ENCODE measurements around the gene MEAF6.

Gene MEAF6

DNA sequence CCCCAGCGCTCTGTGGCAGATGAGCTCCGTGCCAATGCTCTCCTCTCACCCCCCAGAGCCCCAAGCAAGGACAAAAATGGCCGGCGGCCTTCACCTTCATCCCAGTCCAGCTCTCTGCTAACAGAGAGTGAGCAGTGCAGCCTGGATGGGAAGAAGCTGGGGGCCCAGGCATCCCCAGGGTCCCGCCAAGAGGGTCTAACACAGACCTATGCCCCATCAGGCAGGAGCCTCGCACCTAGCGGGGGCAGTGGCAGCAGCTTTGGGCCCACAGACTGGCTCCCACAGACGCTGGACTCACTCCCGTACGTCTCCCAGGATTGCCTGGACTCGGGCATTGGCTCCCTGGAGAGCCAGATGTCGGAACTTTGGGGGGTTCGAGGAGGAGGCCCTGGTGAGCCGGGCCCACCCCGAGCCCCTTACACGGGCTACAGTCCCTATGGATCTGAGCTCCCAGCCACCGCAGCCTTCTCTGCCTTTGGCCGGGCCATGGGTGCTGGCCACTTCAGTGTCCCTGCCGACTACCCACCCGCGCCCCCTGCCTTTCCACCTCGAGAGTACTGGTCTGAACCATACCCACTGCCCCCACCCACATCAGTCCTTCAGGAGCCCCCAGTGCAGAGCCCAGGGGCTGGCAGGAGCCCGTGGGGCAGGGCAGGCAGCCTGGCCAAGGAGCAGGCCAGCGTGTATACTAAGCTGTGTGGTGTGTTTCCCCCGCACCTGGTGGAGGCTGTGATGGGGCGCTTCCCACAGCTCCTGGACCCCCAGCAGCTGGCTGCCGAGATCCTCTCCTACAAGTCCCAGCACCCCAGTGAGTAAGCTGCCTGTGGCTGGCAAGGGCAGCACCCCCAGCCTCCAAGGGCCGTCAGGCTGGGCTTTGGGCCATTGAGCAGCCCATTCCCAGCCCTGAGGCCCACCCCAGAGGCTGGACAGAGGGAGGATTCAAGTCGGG lies 31.5 kb downstream of the MEAF6 start:
- DNase-seq: no peak

DNA sequence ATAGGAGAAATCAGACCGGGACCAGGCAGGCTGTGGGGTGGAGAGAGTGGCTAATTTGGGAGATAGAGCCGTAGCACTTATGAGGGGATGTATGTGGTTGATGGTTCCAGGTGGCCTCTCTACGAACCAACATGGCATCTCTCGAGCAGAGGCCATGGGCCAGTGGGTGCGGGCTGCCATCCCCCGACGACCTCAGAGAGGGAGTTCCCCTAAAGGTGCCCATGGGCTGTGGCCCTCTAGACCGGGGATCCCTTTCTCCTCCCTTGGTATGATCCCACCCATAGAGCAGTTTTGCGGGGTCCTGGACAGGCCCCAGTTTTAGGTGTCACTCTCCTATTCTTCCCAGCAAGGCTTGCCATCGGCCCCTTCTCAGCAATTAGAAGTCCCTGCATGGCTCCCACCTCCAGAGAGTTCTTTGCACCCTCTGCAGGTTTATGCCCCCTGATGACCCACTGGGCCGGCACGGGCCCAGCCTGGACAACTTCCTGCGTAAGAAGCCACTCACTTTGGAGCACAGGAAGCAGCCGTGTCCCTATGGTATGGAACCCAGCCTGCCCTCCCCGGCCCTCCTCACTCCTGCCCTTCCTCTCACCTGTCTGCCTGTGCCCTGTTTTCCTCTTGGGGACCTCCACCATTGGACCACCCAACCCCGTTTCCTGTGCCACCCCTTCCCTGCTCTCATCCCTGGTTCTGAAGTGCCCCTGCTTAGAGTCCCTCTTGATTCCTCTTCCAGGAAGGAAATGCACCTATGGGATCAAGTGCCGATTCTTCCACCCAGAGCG lies 32.4 kb downstream of the MEAF6 start:
- DNase-seq: no peak

DNA sequence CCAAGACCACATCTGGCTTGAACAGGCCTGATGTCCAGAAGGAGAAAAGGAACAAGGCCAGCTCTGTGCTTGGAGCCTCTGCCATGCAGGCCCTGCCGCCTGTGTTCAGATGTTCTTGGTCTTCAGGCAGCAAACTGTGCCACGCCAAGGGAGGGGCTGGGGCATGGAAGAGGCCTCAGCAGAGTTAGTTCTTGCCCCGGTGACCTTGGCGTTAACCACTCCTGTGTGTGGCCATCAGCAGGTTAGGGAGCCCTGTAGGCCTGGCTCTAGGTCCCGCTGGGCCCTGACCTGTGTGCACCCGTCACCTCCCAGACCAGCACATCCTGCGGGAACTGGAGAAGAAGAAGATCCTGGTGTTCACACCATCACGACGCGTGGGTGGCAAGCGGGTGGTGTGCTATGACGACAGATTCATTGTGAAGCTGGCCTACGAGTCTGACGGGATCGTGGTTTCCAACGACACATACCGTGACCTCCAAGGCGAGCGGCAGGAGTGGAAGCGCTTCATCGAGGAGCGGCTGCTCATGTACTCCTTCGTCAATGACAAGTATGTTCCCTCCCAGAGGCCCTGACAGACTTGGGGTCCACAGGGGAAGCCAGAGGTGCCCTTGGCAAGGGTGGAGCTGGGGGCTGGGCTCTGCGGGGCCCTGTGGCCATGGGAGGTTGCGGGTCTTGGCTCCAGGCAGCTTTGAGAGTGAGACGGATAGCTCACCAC lies 33.1 kb downstream of the MEAF6 start:
- DNase-seq: no peak

DNA sequence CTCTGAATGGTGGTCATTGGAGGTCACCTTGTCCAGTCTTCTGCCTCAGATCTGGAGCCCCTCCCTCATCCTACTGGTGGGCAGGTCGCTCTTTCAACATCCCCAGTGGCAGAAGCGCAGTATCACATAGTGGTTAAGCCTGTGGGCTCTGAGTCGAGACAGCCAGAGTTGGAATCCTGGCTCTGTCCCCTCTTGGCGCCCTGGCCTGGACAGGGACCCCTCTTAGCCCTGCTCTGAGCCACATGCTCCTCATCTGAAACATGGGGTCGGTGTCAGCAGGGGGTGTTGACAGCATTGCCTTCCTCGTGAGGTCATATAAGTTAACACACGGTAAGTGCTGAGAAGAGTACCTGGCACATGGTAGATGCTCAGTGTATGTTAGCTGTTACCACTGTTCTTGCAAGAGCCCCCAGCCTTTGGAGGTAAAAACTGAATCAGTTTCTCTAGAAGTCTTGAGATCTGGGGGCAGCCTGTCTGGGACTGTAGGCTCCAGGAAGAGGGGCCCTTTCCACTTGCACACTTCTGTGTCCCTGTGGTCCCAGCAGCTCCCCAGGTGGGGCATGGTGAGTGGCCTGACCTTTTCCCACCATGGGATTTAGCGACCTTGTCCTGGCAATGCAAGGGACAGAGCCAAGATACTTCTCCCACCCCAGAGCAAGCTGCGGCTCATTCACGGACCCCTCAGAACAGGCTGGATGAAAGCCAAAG lies 33.8 kb downstream of the MEAF6 start:
- no peak for DNase-seq

DNA sequence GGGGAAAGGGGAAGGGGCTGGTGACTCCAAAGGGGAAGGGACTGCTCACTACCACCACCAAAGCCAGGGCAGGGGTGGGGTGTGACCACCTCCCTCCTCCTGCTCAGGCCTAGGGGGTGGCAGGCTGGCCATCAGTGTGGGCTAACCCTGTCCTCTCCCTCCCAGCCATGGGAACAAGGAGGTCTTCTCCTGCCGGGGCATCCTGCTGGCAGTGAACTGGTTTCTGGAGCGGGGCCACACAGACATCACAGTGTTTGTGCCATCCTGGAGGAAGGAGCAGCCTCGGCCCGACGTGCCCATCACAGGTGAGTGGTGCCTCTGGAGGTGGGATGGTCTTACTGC lies 34.5 kb downstream of the MEAF6 start:
- no peak for DNase-seq

DNA sequence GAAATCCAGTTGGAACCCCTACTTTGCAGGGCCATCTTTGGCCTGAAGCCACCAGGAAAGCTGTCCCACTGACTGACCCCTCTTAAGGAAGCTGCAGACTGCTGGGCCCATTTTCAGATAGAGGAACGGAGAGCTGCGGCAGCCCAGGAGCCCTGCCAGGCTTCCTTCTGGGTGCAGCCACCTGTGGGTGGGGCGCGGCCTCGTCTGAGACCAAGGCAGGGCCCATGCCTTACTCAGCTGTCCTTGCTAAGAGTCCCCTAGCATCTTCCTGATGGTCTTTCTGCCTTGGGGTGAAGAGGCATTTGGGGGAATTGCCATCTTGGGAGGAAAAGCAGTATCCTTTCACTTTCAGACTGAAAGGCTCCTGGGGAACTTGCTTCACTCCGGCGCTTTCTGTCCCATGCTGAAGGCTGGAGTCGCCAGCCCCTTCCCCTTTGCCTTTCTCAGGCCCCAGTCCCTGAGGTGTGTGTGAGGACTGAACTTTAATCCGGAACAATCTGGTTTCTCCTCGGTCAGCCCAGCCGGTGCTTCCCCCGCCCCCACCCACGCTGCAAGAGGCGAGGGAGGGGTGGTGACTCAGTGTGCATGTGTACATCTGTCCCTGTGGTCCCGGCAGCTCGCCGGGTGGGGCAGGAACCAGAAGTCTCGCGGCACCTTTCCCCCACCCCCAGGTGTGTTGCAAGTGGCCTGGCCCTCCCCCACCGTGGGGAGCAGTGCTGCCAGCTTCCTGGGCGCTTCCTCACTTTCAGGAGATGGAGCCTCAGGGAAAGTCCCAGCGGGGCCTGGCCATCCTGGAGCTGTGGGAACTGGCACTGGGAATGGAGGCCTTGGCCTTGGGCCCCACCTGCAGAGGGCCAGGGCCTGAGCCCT lies 35.1 kb downstream of the MEAF6 start:
- peak; percentile 92 to 94 for DNase-seq

DNA sequence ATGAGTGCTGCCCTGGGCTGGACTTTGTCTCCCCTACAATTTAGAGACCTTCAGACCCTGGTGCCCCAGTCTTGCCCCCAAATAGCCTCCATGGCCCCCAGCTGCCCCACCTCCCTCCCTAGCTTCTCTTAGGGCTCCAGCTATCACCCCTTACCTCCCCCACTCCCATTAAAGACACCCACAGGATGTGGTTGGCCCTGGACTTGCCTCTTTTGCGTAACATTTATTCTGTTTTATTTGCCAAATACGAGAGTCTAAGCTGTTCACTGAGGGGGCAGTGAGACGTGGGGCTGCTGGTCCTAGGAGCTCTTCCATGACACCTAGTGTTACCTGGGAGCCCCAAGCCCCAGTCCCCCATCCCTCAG lies 35.7 kb downstream of the MEAF6 start:
- no peak for DNase-seq

DNA sequence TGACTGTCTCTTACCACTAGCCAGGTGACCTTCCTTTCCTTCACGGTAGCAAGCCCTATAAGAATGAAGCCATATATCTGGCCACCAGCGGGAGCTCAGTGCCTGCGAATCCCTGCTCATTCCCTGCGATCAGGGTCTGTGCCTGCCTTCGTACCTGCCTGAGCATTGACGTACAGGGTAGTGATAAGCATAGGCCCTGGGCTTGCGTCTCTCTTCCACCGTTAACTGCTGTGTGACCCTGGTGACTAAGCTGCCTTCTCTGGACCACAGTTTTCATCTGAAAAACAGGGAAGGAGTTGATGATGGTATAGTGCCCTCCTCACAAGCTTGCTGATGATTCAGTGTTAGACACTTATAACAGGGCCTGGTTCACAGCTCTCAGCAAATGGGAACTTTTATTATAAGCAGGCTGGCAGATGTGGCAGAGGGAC lies 36.1 kb downstream of the MEAF6 start:
- DNase-seq: peak; percentile 64 to 66

DNA sequence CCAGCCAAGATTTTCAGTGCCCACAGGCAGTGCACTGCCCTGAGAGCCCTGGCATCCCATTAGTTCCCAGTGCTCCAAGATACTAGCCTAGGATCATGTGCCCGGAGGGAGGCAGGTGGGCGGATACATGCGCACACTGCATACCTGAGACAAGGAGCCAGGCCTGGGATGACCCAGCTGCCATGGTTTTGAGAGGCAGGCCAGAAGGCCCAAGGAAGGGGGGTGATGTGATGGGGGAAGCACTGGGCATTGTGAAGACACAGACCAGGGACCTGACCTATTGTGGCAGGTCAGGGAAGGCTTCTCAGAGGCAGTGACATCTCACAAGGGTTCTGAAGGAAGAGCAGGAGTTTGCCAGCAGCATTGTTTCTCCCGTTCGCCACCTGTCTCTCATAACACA lies 36.6 kb downstream of the MEAF6 start:
- no peak for DNase-seq

DNA sequence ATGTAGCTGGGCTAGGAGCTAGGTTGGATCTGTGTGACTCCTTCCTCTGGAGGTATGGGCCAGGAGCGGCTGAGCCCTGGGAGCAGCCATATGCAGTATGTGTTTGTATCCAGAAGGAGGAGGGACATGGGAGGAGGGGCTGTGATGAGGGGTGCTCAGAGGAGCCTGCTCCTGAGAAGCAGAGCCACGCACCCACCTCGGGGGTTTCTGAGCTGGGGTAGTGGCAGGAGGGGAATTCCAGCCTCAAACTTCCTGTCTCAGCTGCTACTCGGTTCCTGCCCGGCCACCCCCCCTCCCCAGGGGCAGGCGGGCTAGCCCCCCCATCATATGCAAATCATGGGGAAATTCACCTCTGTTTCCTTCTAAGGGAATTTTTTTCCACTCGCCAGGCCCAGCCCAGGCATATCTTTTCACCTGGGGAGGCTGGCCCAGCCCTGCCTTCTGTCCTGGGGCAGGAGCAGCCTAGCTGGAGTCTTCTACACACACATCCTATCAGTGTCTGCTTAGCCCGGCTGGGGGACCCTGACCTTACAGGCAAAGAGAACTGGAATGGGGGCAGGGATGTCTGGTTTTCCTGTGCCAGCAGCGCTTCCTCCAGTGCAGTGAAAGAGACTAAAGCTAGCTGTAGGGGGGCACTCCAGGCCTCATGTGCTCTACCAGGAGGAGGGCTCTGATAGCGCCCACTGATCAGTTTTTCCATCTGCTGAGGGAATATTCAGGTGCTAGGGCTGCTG lies 37.2 kb downstream of the MEAF6 start:
- DNase-seq: peak; percentile 87 to 91

DNA sequence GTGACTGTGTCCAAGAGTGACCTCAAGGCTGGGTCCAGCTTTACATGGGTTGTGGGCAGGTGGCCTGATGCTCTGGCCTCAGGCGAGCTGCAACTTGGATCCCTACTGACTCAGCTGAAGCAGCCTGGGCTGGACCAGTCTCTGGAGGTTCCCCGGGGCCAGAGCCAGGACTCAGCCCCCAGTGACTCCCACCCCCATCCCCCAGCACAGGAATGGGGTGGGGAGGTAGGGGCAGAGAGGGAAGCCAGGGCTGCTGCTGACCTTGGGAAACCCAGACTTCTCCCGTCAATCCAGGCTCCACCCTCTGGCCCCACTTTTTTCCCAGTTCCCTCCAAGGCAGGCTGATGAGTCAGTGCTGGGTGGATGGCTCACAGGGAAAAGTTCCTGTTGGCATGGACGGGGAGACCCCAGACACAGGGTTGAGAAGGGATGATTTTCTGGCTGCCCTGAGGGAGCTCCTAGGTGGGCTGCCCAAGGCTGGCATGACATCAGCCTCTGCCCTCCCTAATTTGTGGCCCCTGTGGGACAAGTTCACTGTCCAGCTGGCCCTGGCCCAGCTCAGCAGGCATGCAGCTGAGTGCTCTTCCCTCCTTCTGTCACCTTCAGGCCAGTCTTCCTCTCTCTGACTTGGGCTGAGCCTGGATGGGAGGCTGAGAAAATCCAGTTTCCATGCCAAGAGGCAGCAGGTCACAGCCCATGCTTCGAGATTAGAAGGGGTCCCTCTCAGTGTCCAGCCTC lies 37.9 kb downstream of the MEAF6 start:
- DNase-seq: no peak

DNA sequence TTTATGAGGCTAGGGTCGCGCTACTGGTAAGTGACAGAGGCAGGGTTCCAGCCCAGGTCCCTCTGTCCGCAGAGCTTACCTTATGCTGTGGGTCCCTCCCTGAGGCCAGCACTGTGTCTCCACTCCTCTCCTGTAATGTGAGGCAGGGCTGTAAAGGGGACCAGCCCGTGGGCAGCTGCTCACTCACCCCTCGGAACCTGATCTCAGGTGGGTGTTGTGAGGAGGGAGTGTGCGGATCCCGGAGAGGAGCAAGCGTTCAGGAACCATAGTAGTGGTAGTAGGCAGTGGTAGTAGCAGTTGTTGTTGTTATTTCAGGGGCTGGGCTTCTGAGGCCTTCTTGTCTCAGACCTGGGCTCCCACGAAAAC lies 38.5 kb downstream of the MEAF6 start:
- DNase-seq: no peak

DNA sequence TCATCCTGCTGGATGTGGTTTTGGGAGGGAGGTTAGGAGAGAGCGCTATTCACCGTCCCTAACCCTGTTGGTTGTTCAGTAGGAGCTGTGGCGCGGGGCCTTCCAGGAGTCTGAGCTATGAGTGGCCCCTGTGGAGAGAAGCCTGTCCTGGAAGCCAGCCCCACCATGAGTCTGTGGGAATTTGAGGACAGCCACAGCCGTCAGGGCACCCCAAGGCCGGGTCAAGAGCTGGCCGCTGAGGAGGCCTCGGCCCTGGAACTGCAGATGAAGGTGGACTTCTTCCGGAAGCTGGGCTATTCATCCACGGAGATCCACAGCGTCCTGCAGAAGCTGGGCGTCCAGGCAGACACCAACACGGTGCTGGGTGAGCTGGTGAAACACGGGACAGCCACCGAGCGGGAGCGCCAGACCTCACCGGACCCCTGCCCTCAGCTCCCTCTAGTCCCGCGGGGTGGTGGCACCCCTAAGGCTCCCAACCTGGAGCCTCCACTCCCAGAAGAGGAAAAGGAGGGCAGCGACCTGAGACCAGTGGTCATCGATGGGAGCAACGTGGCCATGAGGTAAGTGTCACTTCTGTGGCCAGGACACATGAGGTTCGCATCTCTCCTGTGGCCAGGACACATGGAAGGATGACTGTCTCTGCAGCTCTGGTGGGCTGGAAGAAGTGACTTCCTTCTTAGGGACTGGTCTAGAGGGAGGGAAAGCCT lies 39.0 kb downstream of the MEAF6 start:
- no peak for DNase-seq

DNA sequence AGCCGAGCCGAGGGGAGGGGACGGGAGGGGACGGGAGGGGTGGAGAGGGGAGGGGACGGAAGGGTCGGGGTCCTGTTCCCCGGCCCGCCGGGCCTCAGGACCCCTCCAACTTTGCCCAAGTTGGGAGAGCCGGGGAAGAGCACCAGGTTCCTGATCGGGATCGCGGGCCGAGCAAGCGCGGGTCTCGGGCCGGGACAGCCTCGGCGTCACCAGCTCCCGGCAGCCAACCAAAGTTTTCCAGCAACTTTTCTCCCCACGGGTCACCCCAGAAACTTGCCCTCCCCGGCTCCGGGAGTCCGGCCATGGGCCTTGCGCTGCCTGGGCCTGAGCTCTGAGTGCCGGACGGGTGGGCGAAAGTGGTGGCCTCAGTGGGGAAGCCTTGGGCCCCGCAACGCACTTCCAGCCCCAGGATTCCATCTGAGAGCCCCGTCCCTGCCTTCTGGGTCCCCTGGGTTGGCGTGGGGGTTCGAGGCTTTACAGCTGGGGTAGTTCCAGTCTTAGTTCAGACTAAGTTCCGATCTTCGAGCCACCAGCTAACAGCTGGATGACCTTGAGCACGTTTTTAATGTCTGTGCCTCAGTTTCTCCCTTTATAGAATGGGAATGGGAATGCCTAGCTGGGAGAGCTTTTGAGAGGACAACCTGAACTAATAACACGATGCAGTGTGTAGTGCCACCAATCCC lies 39.7 kb downstream of the MEAF6 start:
- no peak for DNase-seq

DNA sequence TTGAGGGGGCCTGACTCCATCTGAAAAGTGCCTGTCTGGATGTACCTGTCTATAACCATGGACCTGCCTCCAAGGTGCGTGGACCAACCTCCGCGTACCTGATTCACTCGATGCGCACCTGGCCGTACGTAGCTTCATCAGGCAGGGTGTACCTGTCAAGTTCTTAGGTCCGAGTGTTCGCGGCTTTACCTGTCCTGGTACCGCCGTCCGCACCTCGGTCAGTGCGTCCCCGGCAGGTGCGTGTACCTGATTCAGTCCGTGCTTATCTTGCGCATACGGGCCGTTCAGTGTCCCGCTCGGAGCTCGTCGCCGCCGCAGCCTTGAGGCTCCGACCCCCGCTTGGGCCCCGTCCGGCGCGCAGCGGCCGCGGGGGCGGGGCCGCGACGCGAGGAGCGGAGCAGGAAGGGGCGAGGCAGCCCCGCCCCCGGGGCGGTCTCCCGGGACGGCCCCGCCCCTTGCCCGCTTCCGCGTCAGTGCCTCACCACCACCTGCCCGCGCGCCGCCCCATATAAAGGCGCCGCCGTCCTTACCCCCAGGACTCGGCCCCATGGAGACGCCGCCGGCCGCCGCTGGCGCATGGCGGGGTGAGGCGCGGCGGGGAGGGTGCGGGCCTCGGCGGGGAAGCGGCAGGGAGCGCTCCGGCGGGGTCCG lies 40.4 kb downstream of the MEAF6 start, which contains the start of gene ZC3H12A:
Gene ZC3H12A, plus strand, starts transcription at position 535 of the 651 bp plus-strand sequence. CDS start 917 bp downstream, outside the sequence.
- DNase-seq: peak; percentile 88 to 90

DNA sequence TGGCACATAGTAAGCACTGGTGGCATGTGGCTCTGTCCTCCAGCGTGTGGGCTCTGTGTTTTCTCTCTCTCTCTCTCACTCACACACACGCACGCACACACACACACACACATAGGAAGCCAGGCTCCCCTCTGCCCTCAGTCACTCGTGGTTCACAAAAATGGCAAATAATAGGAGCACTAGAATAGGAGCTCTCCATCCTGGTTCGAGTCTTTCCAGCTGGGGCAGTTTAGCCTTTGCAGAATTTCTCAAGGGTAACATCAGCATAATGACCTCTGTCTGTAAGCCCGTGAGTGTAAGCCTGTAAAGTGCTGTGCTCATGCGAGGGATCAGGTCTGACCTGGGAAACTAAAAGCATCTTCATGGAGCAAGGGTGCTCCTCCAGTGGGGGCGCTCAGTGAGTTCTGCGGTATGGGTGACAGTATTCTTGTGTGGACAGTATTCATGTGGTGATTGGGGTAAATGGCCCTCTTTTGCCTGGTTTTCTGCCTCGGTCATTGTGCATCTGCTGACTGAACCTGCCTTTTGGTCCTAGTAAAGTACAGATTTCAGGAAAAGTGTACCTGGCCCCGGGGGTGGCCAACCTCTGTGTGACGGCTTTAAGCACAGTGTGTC lies 41.0 kb downstream of the MEAF6 start:
- no peak for DNase-seq

DNA sequence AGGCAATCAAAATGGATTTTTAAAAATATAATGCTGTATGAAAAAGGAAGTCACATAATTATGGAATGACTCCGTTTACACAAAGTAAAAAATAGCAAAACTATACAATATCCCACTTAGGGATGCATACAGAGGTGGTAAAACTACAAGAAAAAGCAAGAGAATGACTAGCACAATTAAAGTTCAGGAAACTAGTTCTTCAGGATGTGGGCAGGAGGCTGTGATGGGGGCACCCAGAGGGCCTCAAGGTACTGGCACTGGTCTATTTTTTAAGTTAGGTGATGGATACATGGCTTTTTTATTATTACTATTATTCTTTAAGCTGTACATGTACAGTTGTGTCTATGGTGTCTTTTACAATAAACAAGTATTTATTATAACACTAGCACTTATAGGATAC lies 41.6 kb downstream of the MEAF6 start:
- DNase-seq: no peak

DNA sequence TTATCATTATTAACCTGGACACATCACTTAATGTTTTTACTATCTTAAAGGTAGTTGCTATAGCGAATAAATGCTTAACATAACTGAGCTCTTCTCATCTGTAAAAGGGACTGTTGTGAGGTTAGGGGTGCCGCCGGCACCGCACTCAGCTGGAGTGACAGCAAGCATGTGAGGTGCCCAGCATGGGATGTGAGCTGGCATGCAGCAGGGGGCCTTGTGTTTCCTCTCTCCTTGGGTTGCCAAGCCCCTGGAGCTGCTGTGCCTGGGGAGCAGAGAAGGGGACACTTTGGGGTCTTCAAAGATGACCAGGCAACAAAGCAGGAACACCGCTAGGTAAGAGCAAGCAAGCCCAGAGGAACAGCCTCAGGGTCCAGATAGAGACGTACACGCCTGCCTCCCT lies 42.3 kb downstream of the MEAF6 start:
- DNase-seq: no peak

All from activated CD4-positive, alpha-beta T cell treated with anti-CD3 and anti-CD28 coated beads, Interleukin-2, amount 50 U/mL, for 4 hours (primary cell).